Neural cell (in vitro differentiated cells): ENCODE data around the gene SLC25A26. TPM values are rescaled to one million over a fixed set of nuclear protein-coding genes. Genes with fewer than 3 reads are reported as not detected.

Experiments used
- H2AFZ ChIP-seq: fragments of 200-600, 300-800 bp; sonication (generic), shearing (Covaris generic); 2 replicates; pipeline ENCODE4 v1.6.0; 2014; ENCODE audit warnings: low read depth, mild to moderate bottlenecking, antibody characterized with exemption, low read length, moderate library complexity
- H3F3A ChIP-seq: fragments of 200-600 bp; shearing (Covaris generic); 2 replicates; pipeline ENCODE4 v1.6.1; 2016; ENCODE audit warnings: mild to moderate bottlenecking, moderate library complexity, mixed read lengths, antibody characterized with exemption, low read length; ENCODE audit not compliant: insufficient read depth, poor library complexity, severe bottlenecking
- H3K27ac ChIP-seq: fragments of 200-600, 300-800 bp; sonication (generic), shearing (Covaris generic); 2 replicates; pipeline ENCODE4 v1.5.1; 2014; ENCODE audit warnings: mild to moderate bottlenecking, low read length, moderate library complexity
- H3K27me3 ChIP-seq: fragments of 300-800, 200-600 bp; sonication (generic), shearing (Covaris generic); 2 replicates; pipeline ENCODE4 v1.6.0; 2014; ENCODE audit warnings: mild to moderate bottlenecking, low read depth, low read length, moderate library complexity; ENCODE audit not compliant: insufficient read depth
- H3K36me3 ChIP-seq: fragments of 300-800, 200-600 bp; sonication (generic), shearing (Covaris generic); 2 replicates; pipeline ENCODE4 v1.5.1; 2014; ENCODE audit warnings: mild to moderate bottlenecking, antibody characterized with exemption, low read length, moderate library complexity; ENCODE audit not compliant: insufficient read depth
- H3K4me2 ChIP-seq: fragments of 300-800, 200-600 bp; sonication (generic), shearing (Covaris generic); 2 replicates; pipeline ENCODE4 v1.6.0; 2014; ENCODE audit warnings: mild to moderate bottlenecking, low read length
- H3K4me3 ChIP-seq: fragments of 300-800, 200-600 bp; sonication (generic), shearing (Covaris generic); 2 replicates; pipeline ENCODE4 v1.5.1; 2014; ENCODE audit warnings: mild to moderate bottlenecking, low read length, moderate library complexity
- H3K79me2 ChIP-seq: fragments of 200-600 bp; shearing (Covaris generic); replicated peaks from 2 replicates; pipeline ENCODE4 v1.6.0; 2014; ENCODE audit warnings: mild to moderate bottlenecking, low read length, moderate library complexity; ENCODE audit not compliant: insufficient read depth
- H3K9ac ChIP-seq: fragments of 300-800, 200-600 bp; sonication (generic), shearing (Covaris generic); 2 replicates; pipeline ENCODE4 v1.6.1; 2016; ENCODE audit warnings: mild to moderate bottlenecking, low read length, mixed read lengths
- H3K9me2 ChIP-seq: fragments of 200-600 bp; shearing (Covaris generic); 2 replicates; pipeline ENCODE4 v1.6.1; 2016; ENCODE audit warnings: mild to moderate bottlenecking, low read length, mixed read lengths; ENCODE audit not compliant: insufficient read depth
- H3K9me3 ChIP-seq: fragments of 200-600, 300-800 bp; sonication (generic), shearing (Covaris generic); 2 replicates; pipeline ENCODE4 v1.6.1; 2016; ENCODE audit warnings: mild to moderate bottlenecking, mixed run types, low read length, moderate library complexity, mixed read lengths
- H4K20me1 ChIP-seq: fragments of 200-600 bp; shearing (Covaris generic); 2 replicates; pipeline ENCODE4 v1.6.1; 2016; ENCODE audit warnings: mild to moderate bottlenecking, mixed run types; ENCODE audit not compliant: insufficient read depth
- EP300 ChIP-seq: fragments of 450-650 bp; conservative IDR thresholded peaks from 2 replicates; pipeline ENCODE4 v1.6.1; 2014; ENCODE audit warnings: antibody characterized with exemption, mild to moderate bottlenecking, moderate library complexity; ENCODE audit not compliant: poor library complexity, severe bottlenecking
- EZH2 ChIP-seq: fragments of 200-600, 300-800 bp; shearing (Covaris generic), sonication (generic); IDR thresholded peaks from 2 replicates; pipeline ENCODE4 v1.6.1; 2014; ENCODE audit warnings: antibody characterized with exemption, low read length, borderline replicate concordance, mild to moderate bottlenecking; ENCODE audit not compliant: insufficient read depth, poor library complexity, severe bottlenecking
- MXI1 ChIP-seq: fragments of 450-650 bp; conservative IDR thresholded peaks from 2 replicates; pipeline ENCODE4 v1.6.1; 2014; ENCODE audit warnings: antibody characterized with exemption, mild to moderate bottlenecking; ENCODE audit not compliant: poor library complexity, severe bottlenecking
- POLR2AphosphoS5 ChIP-seq: IDR thresholded peaks from 2 replicates; pipeline ENCODE4 v1.6.1; 2012
- RAD21 ChIP-seq: fragments of 450-650 bp; conservative IDR thresholded peaks from 2 replicates; pipeline ENCODE4 v1.6.1; 2014; ENCODE audit warnings: antibody characterized with exemption, mild to moderate bottlenecking, moderate library complexity
- REST ChIP-seq: IDR thresholded peaks from 2 replicates; pipeline ENCODE4 v1.6.1; 2012; ENCODE audit warnings: borderline replicate concordance
- SMC3 ChIP-seq: fragments of 450-650 bp; conservative IDR thresholded peaks from 2 replicates; pipeline ENCODE4 v1.6.1; 2014; ENCODE audit warnings: antibody characterized with exemption, mild to moderate bottlenecking, moderate library complexity; ENCODE audit not compliant: poor library complexity
- TAF1 ChIP-seq: IDR thresholded peaks from 2 replicates; pipeline ENCODE4 v1.6.1; 2012; ENCODE audit warnings: low read depth
- polyA plus RNA-seq: library from polyadenylated mRNA; depleted of rRNA; stranded (reverse); fragments of >200 nt; gene quantifications from 2 replicates; pipeline ENCODE4 v1.2.3, GENCODE V29; 2014
- TF ChIP-seq, protein P1 (sequence below): fragments of 450-650 bp; IDR thresholded peaks from 2 replicates; pipeline ENCODE4 v1.5.1; 2014; ENCODE audit warnings: antibody characterized with exemption, mild to moderate bottlenecking, moderate library complexity; ENCODE audit not compliant: poor library complexity, severe bottlenecking

The SLC25A26 gene
- polyA plus RNA-seq, 1 donor from 2014 or later: 21.0 TPM

DNA sequence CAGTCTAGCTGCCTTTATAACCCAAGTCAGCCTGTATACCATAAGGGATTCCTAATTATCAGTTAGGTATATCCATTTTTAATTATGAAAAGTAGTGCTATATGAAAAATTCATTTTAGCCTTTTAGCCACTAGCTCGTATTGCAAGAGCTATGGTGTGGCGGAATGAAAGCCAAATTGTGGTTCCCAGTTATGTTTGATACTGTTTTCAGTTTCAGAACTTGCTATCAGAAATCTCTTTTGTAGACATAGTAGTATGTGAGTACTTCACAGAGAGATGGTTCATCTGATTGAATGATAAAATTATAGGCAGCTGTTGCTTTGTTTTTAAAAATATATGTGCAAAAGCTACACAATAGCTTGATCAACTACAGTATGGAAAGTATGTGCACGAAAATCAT lies 134.6 kb downstream of the SLC25A26 start:
- no peaks in the 10 kb centered on the region for H3K79me2 ChIP-seq
- no peaks in the 10 kb centered on the region for H4K20me1 ChIP-seq
- TF ChIP-seq POLR2AphosphoS5 (no peak), REST (no peak), EP300 (no peak), SMC3 (no peak)
- no peaks in the 10 kb centered on the region for H3K9me3 ChIP-seq
- H3K36me3 ChIP-seq: no peaks in the 10 kb centered on the region
- no peaks in the 10 kb centered on the region for H3K27me3 ChIP-seq
- H3K4me3 ChIP-seq: no peak overlapping the region
- H3K9ac ChIP-seq: no peak overlapping the region
- H3K27ac ChIP-seq: no peak overlapping the region
- H3K4me2 ChIP-seq: no peak overlapping the region
- no peaks in the 10 kb centered on the region for H3K9me2 ChIP-seq
- no peaks in the 10 kb centered on the region for H3F3A ChIP-seq
- no peak overlapping the region for H2AFZ ChIP-seq

- Histone ChIP-seq H4K20me1 (no peaks in the 10 kb centered on the region), H3K27me3 (no peaks in the 10 kb centered on the region), H2AFZ (no peak overlapping the region), H3K4me3 (no peak overlapping the region), H3K9me2 (no peaks in the 10 kb centered on the region), H3K79me2 (no peaks in the 10 kb centered on the region), H3F3A (no peaks in the 10 kb centered on the region), H3K4me2 (no peak overlapping the region), H3K9me3 (no peaks in the 10 kb centered on the region), H3K9ac (no peak overlapping the region), H3K27ac (no peak overlapping the region), H3K36me3 (no peaks in the 10 kb centered on the region)
- TF ChIP-seq EP300 (no peak), POLR2AphosphoS5 (no peak), REST (no peak), EZH2 (no peak), RAD21 (no peak), MXI1 (no peak), TAF1 (no peak), SMC3 (no peak)
- TF ChIP-seq, protein P1, sequence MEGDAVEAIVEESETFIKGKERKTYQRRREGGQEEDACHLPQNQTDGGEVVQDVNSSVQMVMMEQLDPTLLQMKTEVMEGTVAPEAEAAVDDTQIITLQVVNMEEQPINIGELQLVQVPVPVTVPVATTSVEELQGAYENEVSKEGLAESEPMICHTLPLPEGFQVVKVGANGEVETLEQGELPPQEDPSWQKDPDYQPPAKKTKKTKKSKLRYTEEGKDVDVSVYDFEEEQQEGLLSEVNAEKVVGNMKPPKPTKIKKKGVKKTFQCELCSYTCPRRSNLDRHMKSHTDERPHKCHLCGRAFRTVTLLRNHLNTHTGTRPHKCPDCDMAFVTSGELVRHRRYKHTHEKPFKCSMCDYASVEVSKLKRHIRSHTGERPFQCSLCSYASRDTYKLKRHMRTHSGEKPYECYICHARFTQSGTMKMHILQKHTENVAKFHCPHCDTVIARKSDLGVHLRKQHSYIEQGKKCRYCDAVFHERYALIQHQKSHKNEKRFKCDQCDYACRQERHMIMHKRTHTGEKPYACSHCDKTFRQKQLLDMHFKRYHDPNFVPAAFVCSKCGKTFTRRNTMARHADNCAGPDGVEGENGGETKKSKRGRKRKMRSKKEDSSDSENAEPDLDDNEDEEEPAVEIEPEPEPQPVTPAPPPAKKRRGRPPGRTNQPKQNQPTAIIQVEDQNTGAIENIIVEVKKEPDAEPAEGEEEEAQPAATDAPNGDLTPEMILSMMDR: no peak
These were observed 135.2 kb downstream of the SLC25A26 start for GRCh38 chr3:66355997-66356396.
